GM12873 (cell line): Measurements from ENCODE around the gene FAM53B.
A peak's percentile ranks its signal among the peaks of the same experiment; 100 is the strongest.

Source experiments
- CTCF ChIP-seq: IDR thresholded peaks from 2 replicates; pipeline ENCODE4 v1.5.1; 2012; ENCODE audit warnings: low read depth, mild to moderate bottlenecking, moderate library complexity, low read length, control low read depth; ENCODE audit not compliant: insufficient read depth; ENCODE audit errors: missing control alignments

Gene FAM53B

DNA sequence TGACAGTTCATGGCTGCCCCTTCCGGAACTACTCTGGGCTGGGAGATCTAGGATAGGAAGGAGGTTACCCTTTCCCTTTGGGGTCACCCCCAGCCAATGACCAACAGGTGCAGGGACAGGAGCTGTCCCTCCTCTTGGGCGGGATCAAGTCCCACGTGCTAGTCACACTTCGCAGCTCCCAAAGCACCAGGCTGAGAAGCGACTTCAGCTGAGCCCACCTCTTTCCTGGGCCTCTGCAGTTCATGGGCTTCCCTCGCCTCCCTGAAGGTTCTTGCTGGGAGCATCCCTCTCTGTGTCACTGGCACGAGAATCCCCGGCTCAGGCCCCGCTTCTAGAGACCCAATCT, 115.5 kb downstream of the FAM53B start:
- TF ChIP-seq CTCF, result no peak

GRCh38 chr10:124627866-124628675, 116.1 kb downstream of the FAM53B start:
- no peak for TF ChIP-seq CTCF

DNA sequence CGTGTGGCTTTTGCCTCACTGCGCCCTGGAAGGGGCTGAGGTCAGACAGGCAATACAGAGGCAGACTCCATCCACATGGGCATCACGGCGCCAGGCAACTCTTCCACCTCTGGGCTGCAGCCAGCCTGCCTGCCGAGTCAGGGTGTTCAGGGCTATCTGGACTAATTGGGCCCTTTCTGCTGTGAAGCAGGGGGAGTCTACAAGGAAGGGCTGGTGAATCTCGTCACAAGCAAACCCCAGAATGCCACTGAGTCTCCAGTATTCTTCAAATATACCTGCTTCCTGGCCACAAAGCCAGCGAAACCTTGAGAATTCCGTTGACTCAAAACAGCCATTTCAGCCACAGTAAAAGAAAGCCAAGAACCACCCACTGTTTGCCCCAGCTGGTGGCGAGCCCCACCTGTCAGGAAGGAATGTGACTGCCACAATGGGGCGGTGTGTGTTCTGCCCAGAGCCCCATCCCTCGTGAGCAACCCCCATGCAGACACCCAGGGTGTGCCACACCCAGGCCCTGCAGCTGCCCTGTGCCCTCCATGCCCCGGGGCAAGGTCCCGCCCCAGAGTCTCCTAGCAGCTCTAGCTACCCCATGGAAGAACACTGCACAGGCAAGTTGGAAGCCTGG, 117.3 kb downstream of the FAM53B start:
- peak; percentile 12 for TF ChIP-seq CTCF

GRCh38 chr10:124625831-124626238, 118.3 kb downstream of the FAM53B start:
- no peak for TF ChIP-seq CTCF

DNA sequence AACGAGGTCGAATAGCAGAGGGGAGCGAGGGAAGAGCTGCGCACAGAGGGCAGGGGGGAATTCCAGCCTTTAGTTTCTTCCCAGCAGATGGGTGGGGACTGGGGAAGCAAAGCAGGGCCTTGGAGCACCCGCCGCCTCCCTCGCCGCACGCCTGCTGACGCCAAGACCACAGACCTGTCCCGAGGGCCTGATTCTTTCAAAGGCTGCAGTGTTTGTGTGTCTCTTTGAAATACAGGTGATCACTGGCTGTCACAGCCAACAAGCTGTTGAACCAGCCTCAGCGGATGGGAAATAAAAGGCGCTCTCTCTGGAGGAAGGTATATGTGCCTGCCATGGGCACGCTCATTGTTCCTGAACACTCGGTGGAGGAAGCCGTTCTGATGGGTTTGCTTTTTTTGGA, 119.3 kb downstream of the FAM53B start:
- TF ChIP-seq CTCF, result no peak

DNA sequence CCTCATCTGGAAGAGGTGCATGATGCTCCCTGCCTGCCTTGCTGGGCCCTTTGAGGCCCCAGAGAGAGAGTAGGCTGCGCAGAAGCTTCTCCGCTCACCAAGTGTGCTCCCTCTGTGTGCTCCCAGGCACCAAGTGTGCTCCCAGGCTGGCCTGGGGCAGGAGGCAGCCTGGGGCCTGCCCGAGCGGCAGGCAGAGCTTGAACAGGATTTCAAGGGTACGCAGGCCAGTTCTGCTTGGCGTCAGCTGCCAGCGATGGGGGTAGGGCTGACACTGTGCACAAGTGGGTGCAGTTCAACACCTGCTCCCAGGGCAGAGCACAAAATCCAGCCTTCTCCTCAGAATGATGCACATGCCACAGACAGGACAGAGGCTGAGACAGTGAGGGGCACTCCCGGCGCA, 119.7 kb downstream of the FAM53B start:
- no peak for TF ChIP-seq CTCF

DNA sequence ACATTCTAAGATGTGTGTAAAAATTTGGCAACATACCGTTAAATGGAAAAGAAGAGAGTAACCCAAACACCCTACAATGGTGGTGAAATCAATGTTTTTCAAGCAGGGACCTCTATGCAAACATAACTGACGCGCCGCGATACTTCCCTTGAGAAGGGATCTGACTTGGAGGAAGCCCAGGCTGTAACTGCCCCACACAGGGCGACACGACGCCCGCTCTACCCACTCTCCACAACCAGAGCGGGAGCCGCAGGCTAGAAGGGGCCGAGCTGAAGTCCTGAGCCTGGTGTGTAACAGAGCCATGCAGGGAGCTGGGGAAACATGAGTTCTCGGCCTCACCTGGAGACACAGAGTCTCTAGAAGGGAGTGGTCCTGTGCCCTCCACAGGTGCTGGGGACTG, 120.2 kb downstream of the FAM53B start:
- no peak for TF ChIP-seq CTCF
